H9 (cell line): Measurements from ENCODE around the gene PAM. TPM values are rescaled to one million over a fixed set of nuclear protein-coding genes. Genes with fewer than 3 reads are reported as not detected.

Experiments used
- DNase-seq: peaks from one replicate; pipeline ENCODE4 v3.0.0-alpha.2; 2017
- H2AFZ ChIP-seq: one replicate; pipeline ENCODE4 v1.6.1; 2013; ENCODE audit warnings: mild to moderate bottlenecking, low read length, control low read depth, moderate library complexity
- H2AK5ac ChIP-seq: 2 replicates; pipeline ENCODE4 v1.6.1; 2013; ENCODE audit warnings: low read length, control low read depth, mixed read lengths; ENCODE audit not compliant: insufficient read length
- H2BK120ac ChIP-seq: one replicate; pipeline ENCODE4 v1.6.1; 2013; ENCODE audit warnings: low read depth, mild to moderate bottlenecking, low read length, control low read depth, inconsistent platforms; ENCODE audit not compliant: poor library complexity, severe bottlenecking
- H2BK12ac ChIP-seq: 2 replicates; pipeline ENCODE4 v1.6.1; 2013; ENCODE audit warnings: low read length, control low read depth, mixed read lengths, low read depth; ENCODE audit not compliant: insufficient read length
- H2BK15ac ChIP-seq: 2 replicates; pipeline ENCODE4 v1.6.1; 2013; ENCODE audit warnings: low read depth, low read length, control low read depth
- H2BK20ac ChIP-seq: one replicate; pipeline ENCODE4 v1.6.1; 2013; ENCODE audit warnings: low read depth, mild to moderate bottlenecking, low read length, control low read depth, inconsistent platforms; ENCODE audit not compliant: poor library complexity, severe bottlenecking
- H2BK5ac ChIP-seq: 2 replicates; pipeline ENCODE4 v1.6.1; 2013; ENCODE audit warnings: low read length, control low read depth, mixed read lengths; ENCODE audit not compliant: insufficient read length
- H3K14ac ChIP-seq: 2 replicates; pipeline ENCODE4 v1.6.1; 2013; ENCODE audit warnings: low read length, control low read depth; ENCODE audit not compliant: insufficient read depth
- H3K18ac ChIP-seq: 2 replicates; pipeline ENCODE4 v1.6.1; 2013; ENCODE audit warnings: low read depth, mild to moderate bottlenecking, mixed read lengths, low read length, control low read depth; ENCODE audit not compliant: insufficient read length
- H3K23ac ChIP-seq: 2 replicates; pipeline ENCODE4 v1.6.1; 2013; ENCODE audit warnings: low read length, control low read depth, mixed read lengths, low read depth; ENCODE audit not compliant: insufficient read length
- H3K23me2 ChIP-seq: 2 replicates; pipeline ENCODE4 v1.6.1; 2013; ENCODE audit warnings: low read depth, mild to moderate bottlenecking, mixed read lengths, low read length, control low read depth; ENCODE audit not compliant: insufficient read length, poor library complexity, severe bottlenecking
- H3K27ac ChIP-seq: 2 replicates; pipeline ENCODE4 v1.5.1; 2013; ENCODE audit warnings: low read length, control low read depth, mixed read lengths, low read depth; ENCODE audit not compliant: insufficient read length
- H3K27me3 ChIP-seq: 2 replicates; pipeline ENCODE4 v1.6.1; 2013; ENCODE audit warnings: low read length, control low read depth, inconsistent platforms; ENCODE audit not compliant: insufficient read depth
- H3K4ac ChIP-seq: 2 replicates; pipeline ENCODE4 v1.6.1; 2013; ENCODE audit warnings: low read depth, mild to moderate bottlenecking, control low read depth, inconsistent platforms, low read length, moderate library complexity
- H3K4me1 ChIP-seq: 2 replicates; pipeline ENCODE4 v1.6.1; 2013; ENCODE audit warnings: low read length, control low read depth, inconsistent platforms; ENCODE audit not compliant: insufficient read depth
- H3K4me2 ChIP-seq: 2 replicates; pipeline ENCODE4 v1.6.1; 2013; ENCODE audit warnings: low read length, control low read depth, mixed read lengths; ENCODE audit not compliant: insufficient read length, insufficient read depth
- H3K56ac ChIP-seq: 2 replicates; pipeline ENCODE4 v1.6.1; 2013; ENCODE audit warnings: low read depth, mild to moderate bottlenecking, mixed read lengths, low read length, control low read depth; ENCODE audit not compliant: insufficient read length
- H3K79me1 ChIP-seq: 2 replicates; pipeline ENCODE4 v1.6.1; 2013; ENCODE audit warnings: low read depth, mild to moderate bottlenecking, moderate library complexity, low read length, control low read depth, inconsistent platforms; ENCODE audit not compliant: insufficient read depth, poor library complexity, severe bottlenecking
- H3K79me2 ChIP-seq: 2 replicates; pipeline ENCODE4 v1.6.1; 2013; ENCODE audit warnings: low read length, control low read depth, inconsistent platforms; ENCODE audit not compliant: insufficient read depth
- H3K9ac ChIP-seq: 2 replicates; pipeline ENCODE4 v1.6.1; 2013; ENCODE audit warnings: low read length, control low read depth, mixed read lengths; ENCODE audit not compliant: insufficient read length; ENCODE audit errors: extremely low read depth
- H3K9me3 ChIP-seq: one replicate; pipeline ENCODE4 v1.6.1; 2013; ENCODE audit warnings: low read depth, low read length, inconsistent platforms; ENCODE audit not compliant: control insufficient read depth
- H3T11ph ChIP-seq: one replicate; pipeline ENCODE4 v1.6.1; 2013; ENCODE audit warnings: mild to moderate bottlenecking, low read length, control low read depth, inconsistent platforms
- H4K20me1 ChIP-seq: one replicate; pipeline ENCODE4 v1.6.1; 2013; ENCODE audit not compliant: control insufficient read depth, insufficient read length, insufficient read depth
- H4K5ac ChIP-seq: 2 replicates; pipeline ENCODE4 v1.6.1; 2013; ENCODE audit warnings: low read depth, mild to moderate bottlenecking, mixed read lengths, low read length, control low read depth; ENCODE audit not compliant: insufficient read length
- H4K8ac ChIP-seq: replicated peaks from 2 replicates; pipeline ENCODE4 v1.6.1; 2013; ENCODE audit warnings: low read length, control low read depth, mixed read lengths, low read depth; ENCODE audit not compliant: insufficient read length
- H4K91ac ChIP-seq: 2 replicates; pipeline ENCODE4 v1.6.1; 2013; ENCODE audit warnings: low read depth, mild to moderate bottlenecking, moderate library complexity, mixed read lengths, low read length, control low read depth; ENCODE audit not compliant: insufficient read length
- H3K27ac Mint-ChIP-seq, 3 experiments: 2 replicates in 2 of 3; 3 replicates in 1 of 3; pipeline ENCODE4 v1.8.0; 2020 to 2021; ENCODE audit warnings: mixed read lengths in 3 of 3, mild to moderate bottlenecking in 1 of 3, moderate library complexity in 1 of 3
- H3K27me3 Mint-ChIP-seq: 2 replicates; pipeline ENCODE4 v1.8.0; 2021; ENCODE audit warnings: low read depth, mild to moderate bottlenecking, moderate library complexity, mixed read lengths
- H3K36me3 Mint-ChIP-seq, 3 experiments: 2 replicates in 2 of 3; 3 replicates in 1 of 3; pipeline ENCODE4 v1.8.0; 2020 to 2021; ENCODE audit warnings: low read depth in 3 of 3, mixed read lengths in 3 of 3; ENCODE audit not compliant: insufficient read depth in 1 of 3
- H3K4me1 Mint-ChIP-seq, 2 experiments: 2 replicates each; pipeline ENCODE4 v1.8.0; 2020; ENCODE audit warnings: mixed read lengths in 2 of 2
- H3K4me3 Mint-ChIP-seq, 2 experiments: 2 replicates in 1 of 2; 3 replicates in 1 of 2; pipeline ENCODE4 v1.8.0; 2020 to 2021; ENCODE audit warnings: mild to moderate bottlenecking in 2 of 2, mixed read lengths in 2 of 2, moderate library complexity in 1 of 2
- H3K9me3 Mint-ChIP-seq, 2 experiments: 2 replicates in 1 of 2; 3 replicates in 1 of 2; pipeline ENCODE4 v1.8.0; 2020; ENCODE audit warnings: mild to moderate bottlenecking in 2 of 2, mixed read lengths in 2 of 2, moderate library complexity in 1 of 2
- WGBS: extraction: QIAGEN DNeasy Blood & Tissue Kit; methylation state at CpG from one replicate; pipeline ENCODE4 v1.1.7; 2013; ENCODE audit warnings: missing lambda C conversion rate, low lambda C conversion rate, mixed read lengths; ENCODE audit not compliant: insufficient read length; ENCODE audit errors: extremely low coverage; 5-methylcytosine and 5-hydroxymethylcytosine counted together
- total RNA-seq: library from RNA; stranded (reverse); gene quantifications from 2 replicates; pipeline ENCODE4 v1.2.1, GENCODE V29; 2021
- TF ChIP-seq, protein P1 (sequence below): fragments of 200-600 bp; sonication (generic); conservative IDR thresholded peaks from 3 replicates; pipeline ENCODE4 v1.8.0; 2021; ENCODE audit warnings: antibody characterized with exemption, mild to moderate bottlenecking

PAM gene
- total RNA-seq, 1 experiment from 2014 or later, result 31.5 TPM

DNA sequence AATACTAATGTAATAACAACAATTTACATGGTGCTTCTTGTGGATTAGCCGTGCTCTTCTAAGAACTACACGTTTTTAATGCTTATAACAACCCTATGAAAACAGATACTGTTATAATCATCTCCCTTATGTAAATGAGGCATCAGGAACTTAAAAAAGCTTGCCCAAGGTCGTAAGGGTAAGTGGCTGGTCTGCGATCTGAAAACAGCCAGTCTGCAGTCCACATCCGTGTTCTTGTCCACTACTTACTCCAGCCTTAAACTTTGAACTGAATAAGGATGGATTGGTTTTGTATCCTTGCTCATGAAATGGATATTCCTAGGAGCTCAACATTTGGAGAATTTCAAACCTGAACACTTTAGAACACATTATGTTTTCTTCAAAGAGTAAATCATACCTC, 26.7 kb downstream of the PAM start:
- Histone ChIP-seq H3T11ph (no peak overlapping the region), H2AFZ (no peak overlapping the region), H3K4me1 (no peaks in the 10 kb centered on the region), H3K23me2 (no peaks in the 10 kb centered on the region), H3K56ac (no peak overlapping the region), H2BK12ac (no peak overlapping the region), H2BK5ac (no peak overlapping the region), H3K23ac (no peak overlapping the region), H3K27me3 (no peaks in the 10 kb centered on the region; the same call in 1 of the 2 replicates), H3K27ac (no peak overlapping the region), H3K14ac (no peak overlapping the region), H4K91ac (no peak overlapping the region), H3K9ac (no peak overlapping the region), H4K20me1 (no peaks in the 10 kb centered on the region), H3K4ac (no peak overlapping the region), H3K4me2 (no peak overlapping the region), H4K8ac (no peak overlapping the region), H2AK5ac (no peak overlapping the region), H2BK20ac (no peak overlapping the region), H3K79me2 (no peaks in the 10 kb centered on the region), H2BK15ac (no peak overlapping the region), H3K79me1 (no peaks in the 10 kb centered on the region), H4K5ac (no peak overlapping the region), H3K9me3 (no peaks in the 10 kb centered on the region), H2BK120ac (no peak overlapping the region), H3K18ac (no peak overlapping the region)
- Mint-ChIP-seq H3K9me3 (peaks cover 4 to 6% of the 10 kb centered on the region in 2 experiments), H3K4me1 (peaks cover 4 to 8% of the 10 kb centered on the region in 2 experiments; a peak in 2 of 4 replicates), H3K4me3 (no peak overlapping the region), H3K27me3 (no peaks in the 10 kb centered on the region), H3K36me3 (peaks cover 2 to 15% (median 4%) of the 10 kb centered on the region in 3 experiments), H3K27ac (no peak overlapping the region)
- TF ChIP-seq, protein P1, sequence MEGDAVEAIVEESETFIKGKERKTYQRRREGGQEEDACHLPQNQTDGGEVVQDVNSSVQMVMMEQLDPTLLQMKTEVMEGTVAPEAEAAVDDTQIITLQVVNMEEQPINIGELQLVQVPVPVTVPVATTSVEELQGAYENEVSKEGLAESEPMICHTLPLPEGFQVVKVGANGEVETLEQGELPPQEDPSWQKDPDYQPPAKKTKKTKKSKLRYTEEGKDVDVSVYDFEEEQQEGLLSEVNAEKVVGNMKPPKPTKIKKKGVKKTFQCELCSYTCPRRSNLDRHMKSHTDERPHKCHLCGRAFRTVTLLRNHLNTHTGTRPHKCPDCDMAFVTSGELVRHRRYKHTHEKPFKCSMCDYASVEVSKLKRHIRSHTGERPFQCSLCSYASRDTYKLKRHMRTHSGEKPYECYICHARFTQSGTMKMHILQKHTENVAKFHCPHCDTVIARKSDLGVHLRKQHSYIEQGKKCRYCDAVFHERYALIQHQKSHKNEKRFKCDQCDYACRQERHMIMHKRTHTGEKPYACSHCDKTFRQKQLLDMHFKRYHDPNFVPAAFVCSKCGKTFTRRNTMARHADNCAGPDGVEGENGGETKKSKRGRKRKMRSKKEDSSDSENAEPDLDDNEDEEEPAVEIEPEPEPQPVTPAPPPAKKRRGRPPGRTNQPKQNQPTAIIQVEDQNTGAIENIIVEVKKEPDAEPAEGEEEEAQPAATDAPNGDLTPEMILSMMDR, result no peak
- no peak for DNase-seq
- no CpG with 5 or more reads among the region's 5 CpGs for WGBS
